Measurements from ENCODE around the gene TSPAN17. TPM values are rescaled to one million over a fixed set of nuclear protein-coding genes. Genes with fewer than 3 reads are reported as not detected.
A peak's percentile ranks its signal among the peaks of the same experiment; 100 is the strongest.

The TSPAN17 gene
- total RNA-seq, 2 donors from 2014 or later: 26.7 to 53.0 TPM

DNA sequence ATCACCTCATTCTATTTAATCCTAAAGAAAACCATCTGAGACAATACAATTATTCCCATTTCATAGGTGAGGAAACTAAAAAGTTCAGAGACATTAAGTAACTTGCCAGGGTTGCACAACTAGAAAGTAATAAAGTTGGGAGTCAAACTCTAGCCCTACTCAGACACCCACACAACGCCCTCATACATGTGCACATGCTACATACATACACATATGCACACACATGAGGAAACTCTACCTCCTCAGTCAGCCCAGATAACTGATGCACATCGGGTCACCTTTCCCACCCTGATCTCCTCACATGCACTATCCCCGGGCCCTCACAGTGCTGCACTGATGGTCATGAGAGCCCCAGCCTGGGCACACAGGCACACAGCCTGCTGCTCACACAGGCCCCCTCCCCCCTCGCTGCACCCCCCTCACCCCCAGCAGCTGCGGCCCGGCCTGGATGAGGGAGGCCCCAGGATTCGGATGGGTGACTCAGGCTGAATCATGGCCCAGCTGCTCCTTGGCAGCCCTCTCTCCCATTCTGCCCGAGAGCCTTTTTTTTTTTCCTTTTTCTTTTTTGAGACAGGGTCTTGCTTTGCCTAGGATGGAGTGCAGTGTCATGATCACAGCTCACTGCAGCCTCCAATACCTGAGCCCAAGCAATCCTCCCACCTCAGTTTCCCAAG is 32.3 kb upstream of the TSPAN17 start:
- ATAC-seq (replicated peaks): no peak
- H3K27ac Mint-ChIP-seq: no peak overlapping the region
- peaks cover 33% of the 10 kb centered on the region for H3K27me3 Mint-ChIP-seq
- no peaks in the 10 kb centered on the region for H3K36me3 Mint-ChIP-seq (ENCODE audit: low read depth)
- no peak overlapping the region for H3K4me3 Mint-ChIP-seq
- H3K4me1 Mint-ChIP-seq: peaks cover 5% of the 10 kb centered on the region
- no peaks in the 10 kb centered on the region for H3K9me3 Mint-ChIP-seq

DNA sequence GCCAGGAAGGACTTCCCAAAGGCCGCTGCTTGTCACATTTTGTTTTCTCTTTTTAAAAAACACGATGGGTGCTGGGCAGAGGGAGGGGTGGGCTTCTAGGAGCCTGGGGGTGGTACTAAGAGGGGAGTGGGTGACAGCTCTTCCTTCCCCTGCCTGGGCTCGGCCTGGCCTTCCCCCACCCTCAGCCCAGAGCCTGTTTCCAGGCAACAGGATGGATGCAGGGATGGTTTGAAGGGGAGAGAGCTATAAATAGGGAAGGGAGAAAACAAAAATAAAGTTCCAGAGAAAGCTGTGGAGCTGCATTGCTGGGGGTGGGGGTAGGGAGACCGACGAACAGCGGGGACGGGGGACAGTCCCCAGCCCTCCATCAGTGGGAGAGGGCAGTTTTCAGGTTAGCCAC is 30.8 kb upstream of the TSPAN17 start:
- Mint-ChIP-seq H3K27me3 (peaks cover 37% of the 10 kb centered on the region), H3K9me3 (no peaks in the 10 kb centered on the region)
- no peak for ATAC-seq (replicated peaks)

DNA sequence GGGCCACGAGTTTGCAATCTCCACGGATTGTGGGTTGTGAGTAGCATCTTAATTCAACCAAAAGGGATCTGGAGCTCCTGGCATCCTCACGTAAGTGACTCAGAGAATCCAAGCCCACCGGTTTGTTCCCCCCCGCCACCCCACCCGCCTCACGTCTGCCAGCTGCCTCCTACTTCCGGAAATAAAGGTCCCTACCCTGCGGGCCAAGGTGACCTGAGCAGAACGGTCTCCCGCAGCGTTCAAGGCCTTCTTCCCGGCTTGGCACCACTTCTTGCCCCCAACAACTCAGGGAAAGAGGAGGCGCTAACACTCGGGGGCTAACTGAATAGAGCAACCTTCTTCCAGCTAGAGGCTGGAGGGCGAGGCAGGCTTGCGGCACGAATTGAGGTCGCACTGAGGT is 28.5 kb upstream of the TSPAN17 start:
- H3K4me3 Mint-ChIP-seq: no peak overlapping the region
- peaks cover 33% of the 10 kb centered on the region for H3K27me3 Mint-ChIP-seq
- no peaks in the 10 kb centered on the region for H3K9me3 Mint-ChIP-seq
- H3K4me1 Mint-ChIP-seq: peaks cover 4% of the 10 kb centered on the region
- H3K36me3 Mint-ChIP-seq (ENCODE audit: low read depth): no peaks in the 10 kb centered on the region
- H3K27ac Mint-ChIP-seq: no peak overlapping the region
- ATAC-seq (replicated peaks): no peak

More for the DNA sequence above, 30.8 kb upstream of the TSPAN17 start:
- no peak overlapping the region for H3K4me3 Mint-ChIP-seq
- H3K36me3 Mint-ChIP-seq (ENCODE audit: low read depth): no peaks in the 10 kb centered on the region
- peaks cover 3% of the 10 kb centered on the region for H3K4me1 Mint-ChIP-seq
- H3K27ac Mint-ChIP-seq: no peak overlapping the region

DNA sequence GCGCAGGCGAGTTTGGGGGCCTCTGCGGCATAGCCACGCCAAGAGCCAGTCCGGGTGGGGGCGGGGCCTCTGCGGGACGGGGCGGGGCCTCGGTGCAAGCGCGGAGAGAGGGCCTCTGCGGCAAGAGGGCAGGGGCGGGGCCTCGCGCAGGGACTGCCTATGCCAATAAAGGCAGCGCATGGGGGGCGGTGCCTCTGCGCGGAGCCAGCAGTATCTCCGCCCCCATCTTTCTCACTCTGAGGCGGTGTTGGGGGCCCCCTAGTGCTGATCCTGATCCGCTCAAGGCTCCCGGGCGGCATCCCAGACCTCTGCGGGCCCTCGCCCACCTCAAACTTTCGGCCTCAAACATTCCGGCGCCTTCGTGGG is 28.1 kb upstream of the TSPAN17 start:
- Mint-ChIP-seq H3K27ac (no peak overlapping the region), H3K4me3 (no peak overlapping the region), H3K27me3 (peaks cover 31% of the 10 kb centered on the region), H3K36me3 (ENCODE audit: low read depth) (no peaks in the 10 kb centered on the region), H3K9me3 (no peaks in the 10 kb centered on the region), H3K4me1 (peaks cover 4% of the 10 kb centered on the region)
- peak; percentile 97 for ATAC-seq (replicated peaks)

DNA sequence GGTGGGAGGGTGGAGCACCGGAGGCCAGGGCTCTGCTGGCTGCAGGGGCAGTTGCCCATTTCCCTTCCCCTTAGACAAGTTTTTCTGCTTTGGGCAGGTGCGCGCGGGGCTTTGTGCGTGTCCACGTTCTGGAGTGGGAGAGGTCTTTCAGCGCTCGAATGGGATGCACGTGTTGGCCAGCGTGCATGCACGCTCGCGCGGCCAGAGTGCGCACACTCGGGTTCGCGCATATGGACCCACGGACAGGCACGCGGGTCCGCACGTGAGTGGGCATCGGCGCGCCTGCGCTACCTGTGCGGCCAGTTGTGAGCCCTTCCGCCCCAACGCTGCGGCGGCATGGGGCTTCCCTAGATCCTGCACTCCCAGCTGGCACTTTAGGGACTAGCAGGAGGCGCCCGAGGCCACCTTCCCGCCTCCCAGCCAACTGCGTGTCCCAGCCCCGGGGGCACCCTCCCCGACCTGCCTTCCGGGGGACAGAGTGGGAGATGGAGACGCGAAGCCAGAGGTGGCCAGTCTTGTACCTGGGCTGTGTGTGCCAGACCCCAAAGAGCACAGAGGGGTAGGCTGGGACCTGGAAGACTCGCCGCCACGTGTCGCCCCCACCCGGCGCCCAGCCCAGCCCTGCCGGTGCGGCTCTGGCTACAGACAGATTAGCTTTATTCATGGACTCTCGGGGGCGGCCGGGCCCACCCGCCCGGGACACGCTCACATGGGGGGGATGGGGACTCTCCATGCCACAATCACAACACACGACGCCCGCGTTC is 27.5 kb upstream of the TSPAN17 start:
- Mint-ChIP-seq H3K4me1 (peaks cover 4% of the 10 kb centered on the region), H3K4me3 (peak overlapping the region; percentile 57), H3K27ac (no peak overlapping the region), H3K36me3 (ENCODE audit: low read depth) (no peaks in the 10 kb centered on the region), H3K9me3 (no peaks in the 10 kb centered on the region), H3K27me3 (peaks cover 31% of the 10 kb centered on the region)
- no peak for ATAC-seq (replicated peaks)

DNA sequence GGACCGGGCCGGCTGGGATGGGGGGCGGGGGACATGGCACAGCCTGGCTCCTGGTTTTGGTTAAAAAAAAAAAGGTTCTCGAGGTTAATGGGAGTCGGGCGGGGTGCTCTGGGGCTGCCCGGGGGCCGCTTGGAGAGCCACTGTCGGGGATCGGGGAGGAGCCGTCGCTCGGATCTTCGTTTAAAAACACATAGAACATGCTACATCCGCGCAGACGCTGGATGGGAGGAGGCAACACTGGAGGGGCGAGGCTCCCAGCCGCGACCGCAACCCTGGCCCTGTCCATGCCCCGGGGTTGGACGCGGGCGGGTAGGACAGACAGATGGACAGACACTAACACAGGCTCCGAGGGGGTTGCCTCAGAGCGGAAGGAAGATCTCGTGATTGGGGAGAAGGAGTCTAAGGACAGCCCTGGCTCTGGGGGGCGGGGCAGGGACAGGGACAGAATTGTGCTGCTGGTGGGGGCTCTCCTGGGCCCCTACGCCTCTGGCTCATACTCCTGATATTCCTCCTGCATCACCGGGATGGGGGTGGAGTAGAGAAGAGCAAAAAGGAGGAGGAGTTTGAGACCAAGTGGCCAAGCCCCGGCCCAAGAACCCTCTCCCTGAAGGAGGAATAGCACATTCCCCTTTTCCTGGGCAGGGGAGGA is 26.8 kb upstream of the TSPAN17 start:
- no peaks in the 10 kb centered on the region for H3K9me3 Mint-ChIP-seq
- H3K27me3 Mint-ChIP-seq: peaks cover 31% of the 10 kb centered on the region
- no peak for ATAC-seq (replicated peaks)
- no peak overlapping the region for H3K27ac Mint-ChIP-seq
- H3K36me3 Mint-ChIP-seq (ENCODE audit: low read depth): no peaks in the 10 kb centered on the region
- H3K4me1 Mint-ChIP-seq: peaks cover 4% of the 10 kb centered on the region
- peak overlapping the region; percentile 57 for H3K4me3 Mint-ChIP-seq

DNA sequence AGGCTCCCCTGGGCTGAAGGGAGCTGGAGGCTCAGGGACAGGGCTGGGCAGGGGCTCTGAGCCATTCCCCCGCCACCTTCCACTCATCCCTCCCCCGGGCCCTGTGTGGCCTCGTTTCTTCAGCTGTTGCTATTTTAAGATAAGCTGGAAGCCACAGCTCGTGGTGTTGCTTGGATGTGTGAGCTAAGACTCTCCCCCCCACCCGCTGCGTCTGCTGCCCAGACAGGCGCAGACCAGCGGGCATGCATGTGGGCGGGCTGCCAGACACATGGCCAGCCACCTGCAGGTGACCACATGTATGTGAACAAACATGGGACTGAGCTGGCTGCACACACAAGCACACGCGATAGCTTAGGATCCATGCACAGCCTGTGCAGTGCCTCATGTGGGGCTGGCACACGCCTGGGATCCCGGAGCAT is 25.6 kb upstream of the TSPAN17 start:
- Mint-ChIP-seq H3K36me3 (ENCODE audit: low read depth) (no peaks in the 10 kb centered on the region), H3K27ac (no peak overlapping the region), H3K4me3 (no peak overlapping the region), H3K9me3 (no peaks in the 10 kb centered on the region), H3K4me1 (peaks cover 4% of the 10 kb centered on the region), H3K27me3 (peaks cover 33% of the 10 kb centered on the region)
- no peak for ATAC-seq (replicated peaks)

DNA sequence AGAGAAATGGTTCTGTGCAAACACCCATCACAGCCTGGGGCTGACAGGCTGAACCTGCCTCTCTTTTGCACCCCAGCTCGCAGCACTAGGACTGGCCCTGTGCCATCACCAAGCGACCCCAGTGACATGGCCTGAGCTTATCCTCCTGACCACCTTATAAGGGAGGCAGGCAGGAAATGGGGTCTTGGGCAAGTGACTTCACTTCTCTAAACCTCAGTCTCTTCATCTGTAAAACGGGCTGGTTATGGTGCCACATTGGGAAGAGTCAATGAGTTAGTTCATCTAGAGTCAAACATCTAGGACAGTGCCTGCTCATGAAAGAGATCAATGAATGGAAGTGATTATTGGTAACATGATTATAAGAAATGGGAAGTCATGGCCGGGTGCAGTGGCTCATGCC is 23.1 kb upstream of the TSPAN17 start:
- no peak for ATAC-seq (replicated peaks)
- Mint-ChIP-seq H3K27ac (no peak overlapping the region), H3K36me3 (ENCODE audit: low read depth) (no peaks in the 10 kb centered on the region), H3K27me3 (peaks cover 40% of the 10 kb centered on the region), H3K9me3 (no peaks in the 10 kb centered on the region), H3K4me3 (no peak overlapping the region), H3K4me1 (peaks cover 4% of the 10 kb centered on the region)

DNA sequence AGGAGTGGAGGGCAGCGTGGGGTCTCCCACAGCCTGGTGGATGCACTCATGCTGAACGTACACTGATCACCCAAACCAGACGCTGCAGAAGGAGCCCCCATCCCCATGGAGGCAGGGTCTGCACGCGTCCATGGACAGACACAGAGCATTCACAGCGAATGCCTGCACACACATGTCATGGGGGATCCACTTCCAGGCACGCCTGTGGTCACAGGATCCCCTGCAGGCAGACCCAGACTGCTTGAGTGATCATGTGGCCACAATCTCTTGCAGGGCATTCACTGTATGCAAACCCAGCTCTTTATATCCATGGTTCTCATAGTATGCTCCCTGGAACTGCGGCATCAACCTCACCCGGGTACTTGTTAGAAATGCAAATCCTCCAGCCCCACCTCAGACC is 22.3 kb upstream of the TSPAN17 start:
- Mint-ChIP-seq H3K27ac (no peak overlapping the region), H3K9me3 (no peaks in the 10 kb centered on the region), H3K4me3 (no peak overlapping the region), H3K27me3 (peaks cover 41% of the 10 kb centered on the region), H3K4me1 (peaks cover 4% of the 10 kb centered on the region), H3K36me3 (ENCODE audit: low read depth) (no peaks in the 10 kb centered on the region)
- ATAC-seq (replicated peaks): no peak

DNA sequence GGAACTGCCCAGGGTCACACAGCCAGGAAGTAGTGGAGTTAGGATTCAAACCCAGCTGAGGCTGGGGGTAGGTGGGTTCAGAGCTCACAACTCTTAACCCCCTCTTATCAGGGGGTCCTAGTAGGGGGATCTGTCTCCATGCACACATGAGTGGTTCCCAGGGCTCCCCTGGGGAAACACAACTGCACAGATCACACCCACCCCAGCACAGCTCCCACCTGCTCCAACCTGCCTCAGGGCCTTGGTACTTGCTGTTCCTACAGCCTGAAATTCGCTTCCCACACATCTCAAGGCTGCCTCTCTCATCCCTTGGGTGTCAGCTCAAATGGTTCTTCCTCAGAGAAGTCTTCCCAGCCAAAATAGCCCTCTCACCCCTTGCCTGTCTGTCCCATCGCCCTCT is 21.8 kb upstream of the TSPAN17 start:
- no peak for ATAC-seq (replicated peaks)
- no peak overlapping the region for H3K27ac Mint-ChIP-seq
- no peak overlapping the region for H3K4me3 Mint-ChIP-seq
- peaks cover 4% of the 10 kb centered on the region for H3K4me1 Mint-ChIP-seq
- no peaks in the 10 kb centered on the region for H3K9me3 Mint-ChIP-seq
- H3K36me3 Mint-ChIP-seq (ENCODE audit: low read depth): no peaks in the 10 kb centered on the region
- H3K27me3 Mint-ChIP-seq: peaks cover 38% of the 10 kb centered on the region

DNA sequence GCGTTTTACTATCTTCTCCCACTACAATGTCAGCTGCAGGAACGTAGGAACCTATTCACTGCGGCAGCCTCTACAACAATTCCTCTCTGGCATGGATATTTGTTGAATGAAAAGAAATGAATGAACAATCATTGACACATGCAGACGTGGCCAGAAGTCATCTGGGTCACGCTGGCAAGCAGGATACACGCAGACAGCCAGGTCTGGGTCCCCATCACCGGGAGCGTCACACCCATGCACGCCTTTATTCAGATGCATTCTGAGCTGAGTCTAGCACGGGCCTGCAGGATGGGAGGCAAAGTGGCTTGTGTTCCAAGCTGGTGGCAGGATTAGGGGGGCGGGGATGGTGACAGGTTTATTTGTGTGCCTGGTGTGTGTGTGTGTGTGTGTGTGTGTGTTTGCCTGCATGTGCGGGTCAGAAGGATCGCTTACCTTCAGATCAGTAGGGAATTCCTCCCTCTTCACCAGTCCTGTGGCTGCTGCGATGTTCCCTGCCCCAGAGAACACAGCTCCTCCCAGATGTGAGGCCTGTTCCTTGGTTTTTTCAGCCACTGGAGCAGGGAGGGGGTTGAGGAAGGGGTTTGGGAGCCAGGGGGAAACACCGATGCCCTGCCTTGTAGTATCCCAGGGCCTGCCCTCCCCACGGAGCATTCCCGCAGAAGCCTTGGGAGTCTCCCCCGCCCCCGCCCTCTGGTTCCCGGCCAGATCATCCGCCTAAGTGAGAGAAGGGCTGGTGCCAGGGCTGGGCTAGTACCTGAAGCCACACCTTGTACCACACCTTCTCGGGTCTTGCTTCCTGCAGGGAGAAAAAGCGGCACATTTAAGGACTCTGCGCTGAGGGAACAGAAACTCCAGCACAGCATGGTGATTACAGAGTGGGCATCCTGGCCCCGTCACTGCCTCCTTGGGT is 21.1 kb upstream of the TSPAN17 start:
- no peaks in the 10 kb centered on the region for H3K36me3 Mint-ChIP-seq (ENCODE audit: low read depth)
- peaks cover 43% of the 10 kb centered on the region for H3K27me3 Mint-ChIP-seq
- H3K27ac Mint-ChIP-seq: no peak overlapping the region
- H3K9me3 Mint-ChIP-seq: no peaks in the 10 kb centered on the region
- no peak for ATAC-seq (replicated peaks)
- no peak overlapping the region for H3K4me3 Mint-ChIP-seq
- H3K4me1 Mint-ChIP-seq: peaks cover 4% of the 10 kb centered on the region

DNA sequence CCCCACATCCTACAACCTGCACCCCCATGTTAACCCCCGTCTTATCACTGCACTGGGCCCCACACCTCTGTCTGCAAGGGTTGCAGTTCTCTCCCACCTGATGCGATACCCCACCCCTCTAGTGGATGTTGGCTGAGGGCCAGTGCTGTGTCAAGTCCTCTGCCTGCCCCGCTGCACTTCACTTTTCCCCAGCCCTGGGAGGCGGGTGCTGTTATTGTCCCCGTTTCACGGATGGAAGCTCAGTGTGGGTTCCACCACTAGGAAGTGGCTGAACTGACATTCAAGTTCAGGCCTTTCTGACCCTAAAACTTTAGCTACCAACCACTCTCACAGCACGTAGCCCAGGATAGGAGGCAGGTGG is 20.4 kb upstream of the TSPAN17 start:
- no peak for ATAC-seq (replicated peaks)
- peaks cover 4% of the 10 kb centered on the region for H3K4me1 Mint-ChIP-seq
- H3K27me3 Mint-ChIP-seq: peaks cover 48% of the 10 kb centered on the region
- H3K4me3 Mint-ChIP-seq: no peak overlapping the region
- H3K9me3 Mint-ChIP-seq: no peaks in the 10 kb centered on the region
- H3K27ac Mint-ChIP-seq: no peak overlapping the region
- H3K36me3 Mint-ChIP-seq (ENCODE audit: low read depth): no peaks in the 10 kb centered on the region

DNA sequence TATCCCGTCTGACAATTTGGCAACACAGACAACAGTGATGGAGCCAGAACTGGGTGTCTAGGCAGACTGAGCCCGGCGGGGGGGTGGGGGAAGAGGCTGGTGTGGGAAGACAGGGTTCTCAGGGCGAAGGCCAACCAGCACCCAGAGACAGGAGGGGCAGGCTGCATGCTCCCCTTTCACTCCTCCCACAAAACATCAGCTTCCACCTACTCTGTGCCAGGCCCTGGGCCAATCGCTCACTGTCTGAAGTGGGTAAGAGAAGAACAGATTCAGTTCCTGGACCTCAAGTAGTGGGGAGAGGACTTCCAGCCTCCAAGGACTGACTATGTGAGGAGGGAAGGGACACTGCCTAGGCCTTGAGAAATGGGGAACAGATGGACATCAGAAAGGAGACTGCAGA is 19.7 kb upstream of the TSPAN17 start:
- Mint-ChIP-seq H3K4me1 (peaks cover under 1% of the 10 kb centered on the region), H3K9me3 (no peaks in the 10 kb centered on the region), H3K36me3 (ENCODE audit: low read depth) (no peaks in the 10 kb centered on the region), H3K27me3 (peaks cover 43% of the 10 kb centered on the region), H3K27ac (no peak overlapping the region), H3K4me3 (no peak overlapping the region)
- ATAC-seq (replicated peaks): no peak
